Smooth muscle cell (in vitro differentiated cells): ENCODE results near the gene CEP135. TPM values are rescaled to one million over a fixed set of nuclear protein-coding genes. Genes with fewer than 3 reads are reported as not detected.
A peak's percentile ranks its signal among the peaks of the same experiment; 100 is the strongest.
"Not testable (repeated sequence)": the region's sequence is repeated elsewhere in the genome, so short reads cannot be mapped to it uniquely, and the experiment has no call there.

ENCODE experiments used
- DNase-seq: peaks from one replicate; lab custom pipeline; 2025; ENCODE audit not compliant: unreplicated experiment; lab: John Stamatoyannopoulos, UW
- H2AFZ ChIP-seq: fragments of 200-600 bp; sonication (generic); 2 replicates; pipeline ENCODE4 v1.6.0; 2016; ENCODE audit warnings: antibody characterized with exemption, low read depth, mild to moderate bottlenecking
- H3F3A ChIP-seq: fragments of 200-600 bp; sonication (generic); 2 replicates; pipeline ENCODE4 v1.6.0; 2017; ENCODE audit warnings: antibody characterized with exemption, low read depth
- H3K27ac ChIP-seq: fragments of 200-600 bp; sonication (generic); 2 replicates; pipeline ENCODE4 v1.5.1; 2016; ENCODE audit warnings: low read depth, mild to moderate bottlenecking
- H3K27me3 ChIP-seq: fragments of 200-600 bp; sonication (generic); 2 replicates; pipeline ENCODE4 v1.6.1; 2016; ENCODE audit warnings: low read depth, mild to moderate bottlenecking
- H3K36me3 ChIP-seq: fragments of 200-600 bp; sonication (generic); 2 replicates; pipeline ENCODE4 v1.5.1; 2016; ENCODE audit warnings: low read depth
- H3K4me1 ChIP-seq: fragments of 200-600 bp; sonication (generic); 2 replicates; pipeline ENCODE4 v1.5.1; 2016; ENCODE audit warnings: low read depth
- H3K4me2 ChIP-seq: fragments of 200-600 bp; sonication (generic); 2 replicates; pipeline ENCODE4 v1.6.0; 2016; ENCODE audit warnings: mild to moderate bottlenecking
- H3K4me3 ChIP-seq: fragments of 200-600 bp; sonication (generic); 2 replicates; pipeline ENCODE4 v1.5.1; 2016; ENCODE audit warnings: mild to moderate bottlenecking
- H3K79me2 ChIP-seq: fragments of 200-600 bp; sonication (generic); 2 replicates; pipeline ENCODE4 v1.6.0; 2016; ENCODE audit warnings: low read depth, mild to moderate bottlenecking
- H3K9ac ChIP-seq: fragments of 200-600 bp; sonication (generic); 2 replicates; pipeline ENCODE4 v1.6.0; 2016; ENCODE audit warnings: low read depth
- H3K9me3 ChIP-seq: fragments of 200-600 bp; sonication (generic); replicated peaks from 2 replicates; pipeline ENCODE4 v1.5.1; 2016; ENCODE audit warnings: low read depth
- H4K20me1 ChIP-seq: fragments of 200-600 bp; sonication (generic); 2 replicates; pipeline ENCODE4 v1.6.0; 2016; ENCODE audit warnings: low read depth
- CTCF ChIP-seq: fragments of 200-600 bp; sonication (generic); IDR thresholded peaks from 2 replicates; pipeline ENCODE4 v1.5.1; 2017; ENCODE audit warnings: borderline replicate concordance, mild to moderate bottlenecking, antibody characterized with exemption; ENCODE audit not compliant: insufficient read depth, poor library complexity, severe bottlenecking
- WGBS: methylation state at CpG from one replicate; pipeline ENCODE4 v1.1.7; 2016; ENCODE audit warnings: low lambda C conversion rate; 5-methylcytosine and 5-hydroxymethylcytosine counted together
- polyA plus RNA-seq: library from polyadenylated mRNA; unstranded; fragments of >200 nt; fragmentation: Nextera tagmentation; extraction: Ambion mirVana; gene quantifications from 2 replicates; pipeline ENCODE4 v1.2.1, GENCODE V29; 2016
- total RNA-seq: library from RNA; depleted of rRNA; stranded (reverse); fragments of >200 nt; gene quantifications from 2 replicates; pipeline ENCODE4 v1.2.3, GENCODE V29; 2014

CEP135 gene
- total and polyA plus RNA-seq, 2 experiments from 2014 or later = 4.5 to 28.9 TPM

DNA sequence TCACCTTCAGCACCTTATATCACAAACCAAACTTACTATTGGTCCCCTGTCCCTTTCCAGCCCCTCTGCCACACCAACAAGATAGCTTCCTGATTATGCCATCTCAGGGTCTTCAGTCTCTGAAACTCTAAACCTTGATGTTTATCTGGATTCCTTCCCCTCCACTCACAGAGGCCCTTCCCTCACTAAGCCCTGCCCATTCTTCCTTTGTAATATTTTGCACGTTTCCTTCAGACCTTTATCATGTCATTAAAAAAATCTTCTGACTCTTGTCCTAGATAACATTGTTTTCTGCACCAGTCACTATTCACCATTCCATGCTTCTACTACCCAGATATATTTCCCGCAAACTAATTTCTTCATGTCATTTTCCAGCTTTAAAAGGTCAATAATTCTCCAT, 17.7 kb upstream of the CEP135 start:
- H3F3A ChIP-seq = no peaks in the 10 kb centered on the region
- no peak overlapping the region for H3K9ac ChIP-seq
- H2AFZ ChIP-seq = peak overlapping the region; percentile 62
- H4K20me1 ChIP-seq = no peaks in the 10 kb centered on the region
- DNase-seq = no peak
- peak overlapping the region; percentile 74 for H3K27ac ChIP-seq
- H3K4me3 ChIP-seq = no peak overlapping the region
- H3K79me2 ChIP-seq = no peaks in the 10 kb centered on the region
- H3K27me3 ChIP-seq = no peaks in the 10 kb centered on the region
- TF ChIP-seq CTCF = no peak
- no peaks in the 10 kb centered on the region for H3K36me3 ChIP-seq
- 61% methylated on average over 2 of the region's 2 CpGs for WGBS
- H3K4me2 ChIP-seq = peak overlapping the region; percentile 44
- H3K9me3 ChIP-seq = no peaks in the 10 kb centered on the region
- H3K4me1 ChIP-seq = no peaks in the 10 kb centered on the region

GRCh38 chr4:55931833-55932232, 16.9 kb upstream of the CEP135 start:
- H3K36me3 ChIP-seq = no peaks in the 10 kb centered on the region
- TF ChIP-seq CTCF = no peak
- H3F3A ChIP-seq = no peaks in the 10 kb centered on the region
- peak overlapping the region; percentile 74 for H3K27ac ChIP-seq
- 29% methylated on average over 3 of the region's 3 CpGs for WGBS
- H3K9ac ChIP-seq = no peak overlapping the region
- H3K79me2 ChIP-seq = no peaks in the 10 kb centered on the region
- DNase-seq = no peak
- H3K4me1 ChIP-seq = no peaks in the 10 kb centered on the region
- H2AFZ ChIP-seq = no peak overlapping the region
- H3K27me3 ChIP-seq = no peaks in the 10 kb centered on the region
- no peaks in the 10 kb centered on the region for H4K20me1 ChIP-seq
- no peak overlapping the region for H3K4me3 ChIP-seq
- H3K4me2 ChIP-seq = peak overlapping the region; percentile 44
- H3K9me3 ChIP-seq = peaks cover 1% of the 10 kb centered on the region

DNA sequence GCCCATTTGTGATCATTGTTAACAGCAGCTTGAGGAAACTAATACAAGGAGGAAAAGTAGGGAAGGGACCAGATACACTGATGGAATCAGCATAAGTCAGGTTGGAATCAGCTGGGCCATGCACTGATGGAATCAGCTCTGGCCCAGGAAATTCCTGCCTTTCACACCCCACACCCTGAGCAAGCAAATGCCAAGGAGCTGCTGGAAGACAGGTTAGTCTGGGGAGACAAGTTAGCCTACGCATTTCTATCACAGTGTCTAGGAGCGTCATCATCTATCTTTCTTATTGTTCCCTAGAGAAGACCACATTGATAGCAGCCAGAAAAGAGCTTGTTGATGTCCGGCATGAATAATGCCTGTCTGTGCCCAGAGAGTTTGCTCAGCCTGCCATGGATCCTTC, 16.2 kb upstream of the CEP135 start:
- no peak for TF ChIP-seq CTCF
- Histone ChIP-seq H3K36me3 (no peaks in the 10 kb centered on the region), H3K27ac (peak overlapping the region; percentile 74), H3F3A (no peaks in the 10 kb centered on the region), H3K4me2 (peak overlapping the region; percentile 44), H3K4me3 (no peak overlapping the region), H4K20me1 (no peaks in the 10 kb centered on the region), H2AFZ (no peak overlapping the region), H3K4me1 (no peaks in the 10 kb centered on the region), H3K9ac (no peak overlapping the region), H3K9me3 (peaks cover 6% of the 10 kb centered on the region), H3K27me3 (no peaks in the 10 kb centered on the region), H3K79me2 (no peaks in the 10 kb centered on the region)
- 98% methylated on average over 3 of the region's 3 CpGs for WGBS
- no peak for DNase-seq

DNA sequence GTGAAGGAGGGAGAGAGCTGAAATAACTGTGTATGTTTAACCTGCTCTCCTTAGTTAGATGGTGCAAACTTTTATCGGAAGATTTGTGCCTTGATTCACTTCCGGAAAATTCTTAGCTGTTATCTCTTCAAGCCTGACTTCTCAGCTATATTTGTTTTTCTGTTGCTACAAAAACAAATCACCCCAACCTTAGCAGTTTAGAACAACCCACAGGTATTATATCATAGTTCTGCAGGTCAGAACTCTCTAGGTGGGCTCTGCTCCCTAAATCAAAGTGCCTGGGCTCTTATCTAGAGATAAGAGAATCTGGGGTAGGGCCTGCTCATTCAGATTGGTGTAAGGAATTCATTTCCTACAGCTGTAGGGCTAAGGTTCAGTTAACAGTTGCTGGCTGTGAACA, 15.1 kb upstream of the CEP135 start:
- no peak overlapping the region for H3K9ac ChIP-seq
- H3K9me3 ChIP-seq = peaks cover 6% of the 10 kb centered on the region
- DNase-seq = no peak
- H3F3A ChIP-seq = no peaks in the 10 kb centered on the region
- H3K27me3 ChIP-seq = no peaks in the 10 kb centered on the region
- no peaks in the 10 kb centered on the region for H3K79me2 ChIP-seq
- no peak overlapping the region for H3K27ac ChIP-seq
- no peak overlapping the region for H2AFZ ChIP-seq
- TF ChIP-seq CTCF = no peak
- H3K4me3 ChIP-seq = no peak overlapping the region
- no peaks in the 10 kb centered on the region for H4K20me1 ChIP-seq
- H3K4me2 ChIP-seq = no peak overlapping the region
- H3K4me1 ChIP-seq = no peaks in the 10 kb centered on the region
- no peaks in the 10 kb centered on the region for H3K36me3 ChIP-seq
- WGBS = 77% methylated on average over 2 of the region's 2 CpGs

DNA sequence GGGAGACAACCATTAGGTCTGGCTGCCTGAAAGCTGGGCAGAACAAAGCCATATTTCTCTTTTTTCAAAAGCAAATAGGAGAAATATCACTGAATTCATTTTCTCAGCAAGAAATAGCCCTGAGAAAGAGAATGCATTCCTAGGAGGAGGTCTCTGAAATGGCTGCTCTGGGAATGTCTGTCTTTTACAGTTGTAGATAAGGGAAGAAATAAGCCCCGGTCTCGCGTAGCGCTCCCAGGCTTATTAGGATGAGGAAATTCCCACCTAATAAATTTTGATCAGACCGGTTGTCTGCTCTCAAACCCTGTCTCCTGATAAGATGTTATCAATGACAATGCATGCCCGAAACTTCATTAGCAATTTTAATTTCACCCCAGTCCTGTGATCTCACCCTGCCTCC, 12.8 kb upstream of the CEP135 start:
- not testable (repeated sequence) for H3K27ac ChIP-seq, H3K36me3 ChIP-seq, H3K4me2 ChIP-seq, H3F3A ChIP-seq, H4K20me1 ChIP-seq, H3K9me3 ChIP-seq, H3K27me3 ChIP-seq, DNase-seq, H3K4me3 ChIP-seq, H3K4me1 ChIP-seq, H3K79me2 ChIP-seq, H2AFZ ChIP-seq, H3K9ac ChIP-seq
- WGBS = 64% methylated on average over 6 of the region's 6 CpGs
